T47D (cell line): Measurements from ENCODE around the gene FARP1.
A peak's percentile ranks its signal among the peaks of the same experiment; 100 is the strongest.

ENCODE experiments used
- DNase-seq, 2 experiments: peaks; one replicate each; pipeline versions ENCODE4 v3.0.0 to v3.0.0-alpha.2; 2011 to 2012; ENCODE audit warnings: low read depth in 1 of 2, low spot score in 1 of 2
- JUND ChIP-seq: IDR thresholded peaks from 2 replicates; pipeline ENCODE4 v1.6.1; 2012; ENCODE audit warnings: low read depth
- in situ Hi-C: cut with HindIII; loops from 2 replicates; pipeline ENCODE4 v1.10.0; 2016; ENCODE audit warnings: low sequenced_read_pairs, low pct_unique_long_range_greater_than_20kb

Gene FARP1

DNA sequence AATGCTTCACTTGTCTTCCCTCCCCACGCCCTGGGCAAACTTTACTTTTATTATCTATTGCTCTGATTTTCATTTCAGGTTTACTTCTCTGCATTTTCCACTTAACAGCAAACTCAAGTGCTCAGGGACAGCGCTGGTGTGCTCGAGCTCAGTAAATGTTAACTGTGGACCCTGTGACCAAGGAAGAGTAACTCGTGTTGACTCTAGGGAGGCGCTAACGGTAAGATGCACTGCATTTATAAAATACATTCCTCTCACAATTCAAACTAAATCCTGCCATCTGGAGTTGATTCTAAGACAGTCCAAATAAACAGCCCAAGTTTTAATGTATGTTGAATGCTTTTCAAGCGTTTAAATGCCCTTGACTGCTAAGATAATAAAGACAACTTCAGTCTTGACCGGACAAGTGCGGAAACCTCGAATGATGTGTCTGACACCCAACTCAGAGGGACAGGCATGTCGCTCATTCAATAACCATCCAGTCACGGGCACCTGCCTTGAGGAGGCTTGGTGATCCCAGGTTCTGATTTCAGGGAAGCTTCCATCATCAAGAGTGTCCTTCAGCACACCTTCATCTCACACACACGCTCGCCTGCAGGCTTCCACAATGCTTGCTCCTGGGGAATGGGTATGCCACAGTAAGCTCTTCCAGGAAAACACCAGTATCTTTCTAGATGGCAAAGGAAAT is 340.9 kb downstream of the FARP1 start:
- in situ Hi-C loops = no loop called here
- no peak for DNase-seq
- TF ChIP-seq JUND = no peak

GRCh38 chr13:98484289-98485219 is 341.7 kb downstream of the FARP1 start:
- TF ChIP-seq JUND = no peak
- in situ Hi-C loops = no loop called here

GRCh38 chr13:98485561-98485960 is 342.7 kb downstream of the FARP1 start:
- no peak for TF ChIP-seq JUND
- no peak for DNase-seq
- in situ Hi-C loops = no loop called here

More at GRCh38 chr13:98484289-98485219, 341.7 kb downstream of the FARP1 start:
- DNase-seq = peak; percentile 51 to 88

DNA sequence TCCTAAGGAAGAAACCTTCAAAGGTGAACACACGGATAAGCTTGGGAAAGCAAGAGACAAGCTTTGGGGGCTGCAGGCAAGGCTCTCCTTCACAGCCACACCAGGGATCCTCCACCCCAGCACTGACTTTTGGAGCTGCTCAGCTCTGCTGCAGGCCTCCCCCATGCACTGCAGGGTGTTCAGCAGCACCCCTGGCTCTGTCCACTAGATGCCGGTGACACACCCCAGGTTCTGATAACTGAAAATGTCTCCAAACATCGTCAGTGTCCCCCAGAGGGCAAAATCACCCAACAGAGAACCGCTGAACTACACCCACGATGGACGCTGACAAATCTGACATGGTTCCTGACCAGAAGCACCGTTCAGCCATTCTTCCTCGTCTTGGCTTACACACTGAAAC is 343.5 kb downstream of the FARP1 start:
- TF ChIP-seq JUND = no peak
- no peak for DNase-seq
- in situ Hi-C loops = no loop called here

DNA sequence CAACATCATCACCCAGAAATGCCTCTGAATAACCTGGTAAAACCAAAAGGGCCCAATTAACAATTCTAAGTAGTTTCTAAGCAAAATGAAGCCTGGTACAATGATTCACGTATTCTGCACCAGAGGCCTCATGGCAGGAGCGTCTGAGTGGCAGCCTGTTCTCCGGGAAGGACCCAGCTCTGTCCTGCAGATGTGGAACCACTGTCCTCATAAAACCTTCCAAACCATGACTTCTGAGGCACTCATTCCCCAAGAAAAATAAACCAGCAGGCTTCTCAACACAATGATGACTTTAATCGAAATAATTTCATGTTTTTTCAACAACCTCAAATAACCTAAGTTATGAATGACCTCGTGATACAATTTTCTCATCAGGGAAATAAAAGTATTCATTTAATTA is 344.1 kb downstream of the FARP1 start:
- no peak for TF ChIP-seq JUND
- in situ Hi-C loops = no loop called here
- DNase-seq = no peak

DNA sequence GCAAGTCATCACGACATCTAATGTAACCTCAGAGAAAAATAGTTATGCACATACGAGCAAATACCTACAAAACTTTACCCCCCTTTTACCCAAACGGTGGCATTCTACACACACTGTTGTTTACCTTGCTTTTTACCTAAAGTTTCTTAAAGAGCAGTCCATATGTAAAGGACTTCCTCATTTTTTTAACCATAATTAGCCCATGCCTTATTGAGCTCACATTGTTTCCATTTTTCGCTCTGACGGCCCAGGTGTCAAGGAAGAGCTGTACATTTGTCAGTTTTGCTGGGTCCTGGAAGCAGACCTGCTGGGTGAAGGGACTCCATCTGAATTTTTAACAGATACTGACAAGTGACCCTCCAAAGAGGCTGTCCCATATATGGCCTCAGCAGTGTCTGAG is 344.6 kb downstream of the FARP1 start:
- TF ChIP-seq JUND = no peak
- DNase-seq = no peak
- in situ Hi-C loops = no loop called here

DNA sequence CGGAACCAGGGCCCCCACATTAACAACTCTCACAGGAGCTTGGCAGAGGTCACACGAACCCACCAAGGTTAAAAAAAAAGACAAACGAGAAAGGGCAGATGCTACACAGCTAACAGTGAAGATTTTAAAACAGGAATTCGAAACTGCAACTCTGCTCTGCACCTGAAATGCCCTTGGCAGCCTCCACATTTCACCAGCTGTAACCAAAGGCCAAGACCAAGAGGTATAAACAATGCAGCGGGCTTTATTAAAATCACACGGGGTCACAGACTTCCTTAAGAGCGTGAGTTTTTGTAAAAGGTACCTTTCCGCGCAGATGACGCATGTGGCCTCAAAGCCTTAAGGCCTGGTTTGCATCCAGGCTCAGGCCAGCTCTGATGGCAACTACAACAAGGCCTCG is 345.8 kb downstream of the FARP1 start:
- no peak for TF ChIP-seq JUND
- in situ Hi-C loops = no loop called here
- DNase-seq = no peak

DNA sequence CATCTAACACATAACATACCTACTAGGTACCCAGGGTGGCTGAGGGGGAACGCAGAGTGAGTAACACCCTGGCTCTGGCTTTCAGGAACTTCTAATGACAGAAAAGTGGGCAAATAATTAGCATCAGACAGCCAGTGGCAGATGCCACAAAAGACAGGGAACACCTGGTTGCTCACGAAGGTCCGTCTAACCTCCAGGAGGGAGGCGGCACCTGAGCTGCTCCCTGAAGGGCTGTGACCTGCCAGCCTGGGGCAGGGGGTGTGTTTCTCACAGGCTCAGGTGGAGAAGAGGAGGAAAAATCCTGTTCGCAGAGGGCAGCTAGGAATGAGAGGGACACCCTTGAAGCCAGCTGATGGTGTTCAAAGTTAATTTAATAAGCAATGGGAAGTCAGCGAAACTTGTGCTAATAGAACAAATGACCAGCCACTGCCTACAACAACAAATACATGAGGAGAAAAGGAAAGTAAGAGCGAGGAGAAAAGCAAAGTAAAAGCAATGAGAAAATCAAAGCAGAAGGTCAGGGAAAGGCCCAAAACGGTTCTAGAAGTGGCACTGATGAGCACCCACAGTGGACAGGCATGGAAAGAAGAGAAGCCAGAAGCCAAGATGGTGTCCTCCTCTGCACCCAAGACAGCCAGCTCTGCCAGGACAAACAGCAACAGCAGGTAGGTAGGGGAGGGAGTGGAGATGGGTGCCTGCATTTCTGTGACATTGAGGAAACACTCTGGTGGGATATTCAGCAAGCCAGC is 346.7 kb downstream of the FARP1 start:
- in situ Hi-C loops = no loop called here
- TF ChIP-seq JUND = no peak
- no peak for DNase-seq

- TF ChIP-seq JUND = no peak
- no peak for DNase-seq
- in situ Hi-C loops = no loop called here
These were observed 347.4 kb downstream of the FARP1 start for GRCh38 chr13:98490195-98490836.

DNA sequence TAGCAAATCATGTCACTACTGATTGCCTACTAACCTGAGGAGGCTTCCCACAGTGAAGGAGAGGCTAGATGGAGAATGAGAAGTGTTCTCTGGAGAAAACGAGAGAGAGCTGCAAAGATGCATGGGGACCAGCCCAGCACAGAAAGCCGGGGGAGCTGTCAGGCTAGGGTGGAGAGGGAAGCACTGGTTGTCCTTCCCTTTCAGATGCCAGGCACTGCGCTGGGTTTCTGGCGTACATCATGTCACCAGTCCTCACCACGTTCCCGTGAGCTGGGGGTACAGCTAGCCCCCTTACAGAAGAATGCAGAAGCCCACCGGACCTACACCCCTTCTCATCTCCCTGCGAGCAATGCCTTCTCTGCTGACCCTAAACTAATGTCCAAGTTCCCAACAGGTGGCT is 348.0 kb downstream of the FARP1 start:
- no peak for DNase-seq
- in situ Hi-C loops = no loop called here
- no peak for TF ChIP-seq JUND

- DNase-seq = no peak
- in situ Hi-C loops = no loop called here
- TF ChIP-seq JUND = no peak
These were observed 349.6 kb downstream of the FARP1 start for GRCh38 chr13:98492335-98493041.
